ENCODE results near the gene DNAH3.

DNA sequence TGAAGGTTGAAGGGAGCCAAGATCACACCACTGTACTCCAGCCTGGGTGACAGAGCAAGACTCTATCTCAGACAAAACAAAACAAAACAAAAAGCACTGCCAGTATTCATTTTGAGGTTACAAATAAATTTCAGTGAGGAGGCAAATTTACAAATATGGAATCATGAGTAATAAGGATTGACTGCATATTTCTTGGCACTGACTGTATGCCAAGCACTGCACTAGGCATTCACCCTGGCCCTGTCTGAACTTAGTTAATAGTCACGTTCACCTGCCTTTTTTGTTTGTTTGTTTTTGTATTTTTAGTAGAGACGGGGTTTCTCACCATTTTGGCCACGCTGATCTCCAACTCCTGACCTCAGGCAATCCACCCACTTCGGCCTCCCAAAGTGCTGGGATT, 12.9 kb upstream of the DNAH3 start:
- TF ChIP-seq YY1 (IDR thresholded peaks at IDR 0.05; ENCODE audit: insufficient read depth, insufficient read length) (no peak), ZNF274 (IDR thresholded peaks at IDR 0.05; ENCODE audit: low read depth, low read length) (no peak)

Measured in NT2/D1 (cell line).